Neural cell (in vitro differentiated cells): ENCODE results near the gene MTG1. TPM values are rescaled to one million over a fixed set of nuclear protein-coding genes. Genes with fewer than 3 reads are reported as not detected.

Experiments
- H2AFZ ChIP-seq: fragments of 200-600, 300-800 bp; sonication (generic), shearing (Covaris generic); 2 replicates; pipeline ENCODE4 v1.6.0; 2014; ENCODE audit warnings: low read depth, mild to moderate bottlenecking, antibody characterized with exemption, low read length, moderate library complexity
- H3F3A ChIP-seq: fragments of 200-600 bp; shearing (Covaris generic); 2 replicates; pipeline ENCODE4 v1.6.1; 2016; ENCODE audit warnings: mild to moderate bottlenecking, moderate library complexity, mixed read lengths, antibody characterized with exemption, low read length; ENCODE audit not compliant: insufficient read depth, poor library complexity, severe bottlenecking
- H3K27ac ChIP-seq: fragments of 200-600, 300-800 bp; sonication (generic), shearing (Covaris generic); 2 replicates; pipeline ENCODE4 v1.5.1; 2014; ENCODE audit warnings: mild to moderate bottlenecking, low read length, moderate library complexity
- H3K27me3 ChIP-seq: fragments of 300-800, 200-600 bp; sonication (generic), shearing (Covaris generic); 2 replicates; pipeline ENCODE4 v1.6.0; 2014; ENCODE audit warnings: mild to moderate bottlenecking, low read depth, low read length, moderate library complexity; ENCODE audit not compliant: insufficient read depth
- H3K36me3 ChIP-seq: fragments of 300-800, 200-600 bp; sonication (generic), shearing (Covaris generic); 2 replicates; pipeline ENCODE4 v1.5.1; 2014; ENCODE audit warnings: mild to moderate bottlenecking, antibody characterized with exemption, low read length, moderate library complexity; ENCODE audit not compliant: insufficient read depth
- H3K4me2 ChIP-seq: fragments of 300-800, 200-600 bp; sonication (generic), shearing (Covaris generic); 2 replicates; pipeline ENCODE4 v1.6.0; 2014; ENCODE audit warnings: mild to moderate bottlenecking, low read length
- H3K4me3 ChIP-seq: fragments of 300-800, 200-600 bp; sonication (generic), shearing (Covaris generic); 2 replicates; pipeline ENCODE4 v1.5.1; 2014; ENCODE audit warnings: mild to moderate bottlenecking, low read length, moderate library complexity
- H3K79me2 ChIP-seq: fragments of 200-600 bp; shearing (Covaris generic); replicated peaks from 2 replicates; pipeline ENCODE4 v1.6.0; 2014; ENCODE audit warnings: mild to moderate bottlenecking, low read length, moderate library complexity; ENCODE audit not compliant: insufficient read depth
- H3K9ac ChIP-seq: fragments of 300-800, 200-600 bp; sonication (generic), shearing (Covaris generic); 2 replicates; pipeline ENCODE4 v1.6.1; 2016; ENCODE audit warnings: mild to moderate bottlenecking, low read length, mixed read lengths
- H3K9me2 ChIP-seq: fragments of 200-600 bp; shearing (Covaris generic); 2 replicates; pipeline ENCODE4 v1.6.1; 2016; ENCODE audit warnings: mild to moderate bottlenecking, low read length, mixed read lengths; ENCODE audit not compliant: insufficient read depth
- H3K9me3 ChIP-seq: fragments of 200-600, 300-800 bp; sonication (generic), shearing (Covaris generic); 2 replicates; pipeline ENCODE4 v1.6.1; 2016; ENCODE audit warnings: mild to moderate bottlenecking, mixed run types, low read length, moderate library complexity, mixed read lengths
- H4K20me1 ChIP-seq: fragments of 200-600 bp; shearing (Covaris generic); 2 replicates; pipeline ENCODE4 v1.6.1; 2016; ENCODE audit warnings: mild to moderate bottlenecking, mixed run types; ENCODE audit not compliant: insufficient read depth
- CTCF ChIP-seq: fragments of 450-650 bp; IDR thresholded peaks from 2 replicates; pipeline ENCODE4 v1.5.1; 2014; ENCODE audit warnings: antibody characterized with exemption, mild to moderate bottlenecking, moderate library complexity; ENCODE audit not compliant: poor library complexity, severe bottlenecking
- EP300 ChIP-seq: fragments of 450-650 bp; conservative IDR thresholded peaks from 2 replicates; pipeline ENCODE4 v1.6.1; 2014; ENCODE audit warnings: antibody characterized with exemption, mild to moderate bottlenecking, moderate library complexity; ENCODE audit not compliant: poor library complexity, severe bottlenecking
- EZH2 ChIP-seq: fragments of 200-600, 300-800 bp; shearing (Covaris generic), sonication (generic); IDR thresholded peaks from 2 replicates; pipeline ENCODE4 v1.6.1; 2014; ENCODE audit warnings: antibody characterized with exemption, low read length, borderline replicate concordance, mild to moderate bottlenecking; ENCODE audit not compliant: insufficient read depth, poor library complexity, severe bottlenecking
- MXI1 ChIP-seq: fragments of 450-650 bp; conservative IDR thresholded peaks from 2 replicates; pipeline ENCODE4 v1.6.1; 2014; ENCODE audit warnings: antibody characterized with exemption, mild to moderate bottlenecking; ENCODE audit not compliant: poor library complexity, severe bottlenecking
- POLR2AphosphoS5 ChIP-seq: IDR thresholded peaks from 2 replicates; pipeline ENCODE4 v1.6.1; 2012
- RAD21 ChIP-seq: fragments of 450-650 bp; conservative IDR thresholded peaks from 2 replicates; pipeline ENCODE4 v1.6.1; 2014; ENCODE audit warnings: antibody characterized with exemption, mild to moderate bottlenecking, moderate library complexity
- REST ChIP-seq: IDR thresholded peaks from 2 replicates; pipeline ENCODE4 v1.6.1; 2012; ENCODE audit warnings: borderline replicate concordance
- SMC3 ChIP-seq: fragments of 450-650 bp; conservative IDR thresholded peaks from 2 replicates; pipeline ENCODE4 v1.6.1; 2014; ENCODE audit warnings: antibody characterized with exemption, mild to moderate bottlenecking, moderate library complexity; ENCODE audit not compliant: poor library complexity
- TAF1 ChIP-seq: IDR thresholded peaks from 2 replicates; pipeline ENCODE4 v1.6.1; 2012; ENCODE audit warnings: low read depth
- polyA plus RNA-seq: library from polyadenylated mRNA; depleted of rRNA; stranded (reverse); fragments of >200 nt; gene quantifications from 2 replicates; pipeline ENCODE4 v1.2.3, GENCODE V29; 2014

The MTG1 gene
- polyA plus RNA-seq, 1 donor from 2014 or later = 52.3 TPM

GRCh38 chr10:133452453-133452852 is 58.5 kb downstream of the MTG1 start:
- Histone ChIP-seq H3K4me3 (no peak overlapping the region), H3K36me3 (no peaks in the 10 kb centered on the region), H4K20me1 (no peaks in the 10 kb centered on the region), H3K4me2 (no peak overlapping the region), H3K9ac (no peak overlapping the region), H3F3A (no peaks in the 10 kb centered on the region), H3K9me3 (peaks cover 15% of the 10 kb centered on the region), H3K79me2 (no peaks in the 10 kb centered on the region), H2AFZ (no peak overlapping the region), H3K27ac (no peak overlapping the region), H3K9me2 (no peaks in the 10 kb centered on the region), H3K27me3 (no peaks in the 10 kb centered on the region)
- TF ChIP-seq TAF1 = no peak
- no peak for TF ChIP-seq POLR2AphosphoS5
- TF ChIP-seq EZH2 = no peak
- TF ChIP-seq REST = no peak
- TF ChIP-seq EP300 = no peak
- no peak for TF ChIP-seq CTCF
- no peak for TF ChIP-seq RAD21
- no peak for TF ChIP-seq MXI1
- no peak for TF ChIP-seq SMC3

- no peaks in the 10 kb centered on the region for H4K20me1 ChIP-seq
- H3K9ac ChIP-seq = no peak within 1 kb of the TSS
- no peaks in the 10 kb centered on the region for H3F3A ChIP-seq
- peaks cover 11% of the 10 kb centered on the region for H3K9me3 ChIP-seq
- no peak within 1 kb of the TSS for H3K4me2 ChIP-seq
- H3K9me2 ChIP-seq = no peaks in the 10 kb centered on the region
- H3K4me3 ChIP-seq = no peak within 1 kb of the TSS
- H3K36me3 ChIP-seq = no peaks in the 10 kb centered on the region
- no peaks in the 10 kb centered on the region for H3K27me3 ChIP-seq
- no peak for TF ChIP-seq TAF1
- TF ChIP-seq EP300 = no peak
- TF ChIP-seq SMC3 = no peak
- no peak for TF ChIP-seq RAD21
- no peak for TF ChIP-seq MXI1
- TF ChIP-seq EZH2 = no peak
- no peaks in the 10 kb centered on the region for H3K79me2 ChIP-seq
- no peak within 1 kb of the TSS for H3K27ac ChIP-seq
- no peak within 1 kb of the TSS for H2AFZ ChIP-seq
Measured at GRCh38 chr10:133453516-133454203, 59.7 kb downstream of the MTG1 start, which contains the start of gene SCART1. TSS of gene SCART1 (plus strand) at chr10:133453945. CDS start at chr10:133453998, 53 bp downstream.
